NB4 (cell line): ENCODE data around the gene NTRK3.

ENCODE experiments used
- DNase-seq: peaks from one replicate; pipeline ENCODE4 v3.0.0; 2010; ENCODE audit warnings: low read depth
- H3K4me3 ChIP-seq: one replicate; pipeline ENCODE4 v1.5.1; 2011; ENCODE audit warnings: mild to moderate bottlenecking, low read depth, low read length, moderate library complexity
- CTCF ChIP-seq: IDR thresholded peaks from one replicate; pipeline ENCODE4 v1.5.1; 2012; ENCODE audit warnings: low read depth, low read length
- MYC ChIP-seq: IDR thresholded peaks from 2 replicates; pipeline ENCODE4 v1.6.1; 2011; ENCODE audit warnings: low read depth, low read length
- POLR2A ChIP-seq: IDR thresholded peaks from 2 replicates; pipeline ENCODE4 v1.6.1; 2011; ENCODE audit warnings: mild to moderate bottlenecking; ENCODE audit not compliant: insufficient read length; ENCODE audit errors: extremely low read depth
- TF ChIP-seq, protein P1 (sequence below): IDR thresholded peaks from 2 replicates; pipeline ENCODE4 v1.6.1; 2011; ENCODE audit warnings: low read depth, low read length

NTRK3 gene

DNA sequence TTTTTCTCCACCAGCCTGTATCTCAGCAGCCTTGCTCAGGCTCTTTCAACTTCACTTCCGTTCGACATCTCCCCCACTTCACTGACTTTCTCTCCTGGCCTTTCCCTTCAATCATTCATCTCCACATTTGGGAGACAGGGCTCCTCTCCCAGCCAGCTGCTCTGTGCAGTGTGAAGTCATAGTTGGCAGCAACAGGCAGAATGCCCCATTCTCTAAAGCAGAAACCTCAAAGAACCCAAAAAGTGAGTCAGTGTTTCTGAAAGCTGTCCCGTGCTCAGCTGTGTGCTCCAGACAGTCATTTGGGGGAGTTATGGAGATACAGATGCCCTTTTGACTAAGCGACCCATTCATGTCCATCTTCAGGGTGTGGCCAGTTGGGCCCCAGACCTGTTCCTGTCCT is 54.3 kb downstream of the NTRK3 start:
- no peak for DNase-seq
- TF ChIP-seq MYC (no peak), POLR2A (no peak), CTCF (no peak)
- TF ChIP-seq, protein P1, sequence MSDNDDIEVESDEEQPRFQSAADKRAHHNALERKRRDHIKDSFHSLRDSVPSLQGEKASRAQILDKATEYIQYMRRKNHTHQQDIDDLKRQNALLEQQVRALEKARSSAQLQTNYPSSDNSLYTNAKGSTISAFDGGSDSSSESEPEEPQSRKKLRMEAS = no peak
- no peak overlapping the region for H3K4me3 ChIP-seq

DNA sequence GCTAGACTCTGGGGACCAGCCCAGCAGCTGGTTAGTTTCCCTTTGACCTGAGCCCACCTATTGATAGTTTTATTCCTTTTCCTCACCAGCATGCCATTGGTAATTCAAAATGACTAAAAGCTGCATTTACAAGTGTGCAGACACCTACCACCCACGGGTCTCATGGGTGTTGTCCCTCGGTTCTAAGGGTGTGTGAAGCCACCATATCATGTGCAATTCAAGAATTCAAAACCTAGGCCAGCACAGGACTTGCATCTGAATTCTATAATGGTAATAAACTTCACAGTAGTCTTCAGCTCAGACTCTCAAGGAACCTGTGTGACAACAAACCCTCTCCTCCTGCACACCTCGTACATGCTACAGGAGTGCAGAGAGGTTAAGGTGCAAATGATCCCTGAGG is 55.3 kb downstream of the NTRK3 start:
- no peak for DNase-seq
- TF ChIP-seq CTCF = no peak
- TF ChIP-seq, protein P1 = no peak
- TF ChIP-seq POLR2A = no peak
- no peak for TF ChIP-seq MYC
- H3K4me3 ChIP-seq = no peak overlapping the region

- no peak for DNase-seq
- TF ChIP-seq POLR2A (no peak), MYC (no peak), CTCF (no peak)
- no peak overlapping the region for H3K4me3 ChIP-seq
Observed at GRCh38 chr15:88196961-88197360, 59.6 kb downstream of the NTRK3 start.

DNA sequence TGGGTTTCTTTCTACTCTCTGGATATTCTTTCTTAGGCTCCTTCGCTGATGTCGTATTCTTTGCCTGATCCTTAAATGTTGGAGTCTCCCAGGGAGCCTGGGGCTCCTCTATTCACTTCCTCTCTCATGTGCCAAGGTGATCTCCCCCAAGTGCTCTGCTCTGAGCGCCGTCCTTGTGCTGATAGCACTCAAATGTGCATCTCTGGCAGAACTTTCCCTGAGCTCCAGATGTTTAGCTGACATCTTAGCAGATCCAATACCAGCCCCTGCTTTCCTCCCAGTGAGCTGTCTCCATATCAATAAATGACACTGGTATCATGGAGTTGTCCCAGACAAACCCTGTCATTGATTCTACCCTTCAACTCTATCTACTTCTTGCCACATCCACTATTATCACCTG is 62.4 kb downstream of the NTRK3 start:
- no peak for DNase-seq
- TF ChIP-seq CTCF (no peak), MYC (no peak), POLR2A (no peak)
- TF ChIP-seq, protein P1 = no peak
- H3K4me3 ChIP-seq = no peak overlapping the region

GRCh38 chr15:88193415-88193814 is 63.1 kb downstream of the NTRK3 start:
- TF ChIP-seq POLR2A = no peak
- no peak for TF ChIP-seq MYC
- TF ChIP-seq CTCF = no peak
- TF ChIP-seq, protein P1 = no peak
- DNase-seq = peak; percentile 12

GRCh38 chr15:88191812-88192165 is 64.8 kb downstream of the NTRK3 start:
- TF ChIP-seq, protein P1 = no peak
- TF ChIP-seq POLR2A (no peak), MYC (no peak), CTCF (no peak)
- H3K4me3 ChIP-seq = no peak overlapping the region
- no peak for DNase-seq

More at GRCh38 chr15:88193415-88193814, 63.1 kb downstream of the NTRK3 start:
- no peak overlapping the region for H3K4me3 ChIP-seq
